Measurements from ENCODE around the gene SSX2IP. TPM values are rescaled to one million over a fixed set of nuclear protein-coding genes. Genes with fewer than 3 reads are reported as not detected.

The SSX2IP gene, protein sequence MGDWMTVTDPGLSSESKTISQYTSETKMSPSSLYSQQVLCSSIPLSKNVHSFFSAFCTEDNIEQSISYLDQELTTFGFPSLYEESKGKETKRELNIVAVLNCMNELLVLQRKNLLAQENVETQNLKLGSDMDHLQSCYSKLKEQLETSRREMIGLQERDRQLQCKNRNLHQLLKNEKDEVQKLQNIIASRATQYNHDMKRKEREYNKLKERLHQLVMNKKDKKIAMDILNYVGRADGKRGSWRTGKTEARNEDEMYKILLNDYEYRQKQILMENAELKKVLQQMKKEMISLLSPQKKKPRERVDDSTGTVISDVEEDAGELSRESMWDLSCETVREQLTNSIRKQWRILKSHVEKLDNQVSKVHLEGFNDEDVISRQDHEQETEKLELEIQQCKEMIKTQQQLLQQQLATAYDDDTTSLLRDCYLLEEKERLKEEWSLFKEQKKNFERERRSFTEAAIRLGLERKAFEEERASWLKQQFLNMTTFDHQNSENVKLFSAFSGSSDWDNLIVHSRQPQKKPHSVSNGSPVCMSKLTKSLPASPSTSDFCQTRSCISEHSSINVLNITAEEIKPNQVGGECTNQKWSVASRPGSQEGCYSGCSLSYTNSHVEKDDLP
- 24.3 and 36.1 TPM in 2 replicates for total RNA-seq

GRCh38 chr1:84690397-84691121 lies at the start of gene SSX2IP:
Gene SSX2IP, minus strand, starts transcription at chr1:84690461. Its CDS starts 19,242 bp downstream, at chr1:84671219.

Other genes with a start within 250 kb of the SSX2IP start
- 39.7 and 39.8 TPM in 2 replicates for gene RPF1, start 211.2 kb downstream of the SSX2IP start, total RNA-seq
- gene SPATA1, start 184.1 kb downstream of the SSX2IP start, total RNA-seq = 2.2 and 2.8 TPM in 2 replicates
- gene GNG5, start 183.9 kb downstream of the SSX2IP start, total RNA-seq = 26.5 and 28.1 TPM in 2 replicates
- 29.7 and 40.4 TPM in 2 replicates for gene CTBS, start 116.0 kb downstream of the SSX2IP start, total RNA-seq
- gene LPAR3, start 202.7 kb upstream of the SSX2IP start, total RNA-seq = 0.32 TPM in 1 of 2 replicates, not detected in the other